ENCODE data around the gene BTBD6.

BTBD6 gene

GRCh38 chr14:105216490-105217247 is 31.7 kb upstream of the BTBD6 start:
- Histone ChIP-seq H3K4me1 (ENCODE audit: control insufficient read depth in 1 of 2, insufficient read depth in 1 of 2, low read depth in 1 of 2, low read length in 1 of 2) (no peaks in the 10 kb centered on the region), H3K27me3 (no peaks in the 10 kb centered on the region), H3K4me3 (ENCODE audit: low read depth in 1 of 2, low read length in 1 of 2) (no peak overlapping the region), H3K27ac (no peak overlapping the region), H3K9me3 (no peaks in the 10 kb centered on the region), H3K36me3 (peaks cover 48% of the 10 kb centered on the region)
- no peak for TF ChIP-seq CTCF (IDR thresholded peaks at IDR 0.05)

- no peaks in the 10 kb centered on the region for H3K4me1 ChIP-seq (ENCODE audit: control insufficient read depth in 1 of 2, insufficient read depth in 1 of 2, low read depth in 1 of 2, low read length in 1 of 2)
- no peaks in the 10 kb centered on the region for H3K9me3 ChIP-seq
- H3K27ac ChIP-seq: no peak overlapping the region
- TF ChIP-seq CTCF (IDR thresholded peaks at IDR 0.05): no peak
- H3K36me3 ChIP-seq: peaks cover 49% of the 10 kb centered on the region
- no peak overlapping the region for H3K4me3 ChIP-seq (ENCODE audit: low read depth in 1 of 2, low read length in 1 of 2)
- no peaks in the 10 kb centered on the region for H3K27me3 ChIP-seq
Measured at GRCh38 chr14:105217774-105218173, 30.6 kb upstream of the BTBD6 start.

GRCh38 chr14:105218611-105219010 is 29.7 kb upstream of the BTBD6 start:
- H3K36me3 ChIP-seq: peaks cover 53% of the 10 kb centered on the region
- H3K27me3 ChIP-seq: no peaks in the 10 kb centered on the region
- no peaks in the 10 kb centered on the region for H3K9me3 ChIP-seq
- no peak for TF ChIP-seq CTCF (IDR thresholded peaks at IDR 0.05)
- H3K27ac ChIP-seq: no peak overlapping the region
- no peak overlapping the region for H3K4me3 ChIP-seq (ENCODE audit: low read depth in 1 of 2, low read length in 1 of 2)
- H3K4me1 ChIP-seq (ENCODE audit: control insufficient read depth in 1 of 2, insufficient read depth in 1 of 2, low read depth in 1 of 2, low read length in 1 of 2): no peaks in the 10 kb centered on the region

- no peak for TF ChIP-seq CTCF (IDR thresholded peaks at IDR 0.05)
- Histone ChIP-seq H3K36me3 (peaks cover 53% of the 10 kb centered on the region), H3K9me3 (no peaks in the 10 kb centered on the region), H3K4me3 (ENCODE audit: low read depth in 1 of 2, low read length in 1 of 2) (no peak overlapping the region), H3K27ac (no peak overlapping the region), H3K4me1 (ENCODE audit: control insufficient read depth in 1 of 2, insufficient read depth in 1 of 2, low read depth in 1 of 2, low read length in 1 of 2) (no peaks in the 10 kb centered on the region), H3K27me3 (no peaks in the 10 kb centered on the region)
Measured at GRCh38 chr14:105219043-105219612, 29.2 kb upstream of the BTBD6 start.

- H3K36me3 ChIP-seq: peaks cover 53% of the 10 kb centered on the region
Measured at GRCh38 chr14:105219753-105220152, 28.6 kb upstream of the BTBD6 start.

More at GRCh38 chr14:105219753-105220152, 28.6 kb upstream of the BTBD6 start:
- H3K9me3 ChIP-seq: no peaks in the 10 kb centered on the region
- no peak overlapping the region for H3K27ac ChIP-seq
- H3K27me3 ChIP-seq: no peaks in the 10 kb centered on the region
- TF ChIP-seq CTCF (IDR thresholded peaks at IDR 0.05): no peak
- no peak overlapping the region for H3K4me3 ChIP-seq (ENCODE audit: low read depth in 1 of 2, low read length in 1 of 2)
- no peaks in the 10 kb centered on the region for H3K4me1 ChIP-seq (ENCODE audit: control insufficient read depth in 1 of 2, insufficient read depth in 1 of 2, low read depth in 1 of 2, low read length in 1 of 2)
